ENCODE measurements around the gene SMCO4. TPM values are rescaled to one million over a fixed set of nuclear protein-coding genes. Genes with fewer than 3 reads are reported as not detected.
"Not testable (repeated sequence)": the region's sequence is repeated elsewhere in the genome, so short reads cannot be mapped to it uniquely, and the experiment has no call there.

The SMCO4 gene
- total RNA-seq, 4 donors from 2014 or later = 24.8 to 93.0 (median 40.2) TPM

- Histone ChIP-seq H3K27ac (no peak overlapping the region), H3K4me1 (peaks cover 0 to 9% (median 3%) of the 10 kb centered on the region in 4 donors), H3K4me3 (no peak overlapping the region), H3K27me3 (no peaks in the 10 kb centered on the region), H3K36me3 (no peaks in the 10 kb centered on the region), H3K9me3 (no peaks in the 10 kb centered on the region)
- DNase-seq = no peak
- TF ChIP-seq CTCF (IDR thresholded peaks at IDR 0.05) = no peak
These were observed 5.4 kb downstream of the SMCO4 start for GRCh38 chr11:93537767-93538261.

GRCh38 chr11:93537049-93537448 is 6.1 kb downstream of the SMCO4 start:
- no peak overlapping the region for H3K4me3 ChIP-seq

GRCh38 chr11:93536101-93536861 is 6.9 kb downstream of the SMCO4 start:
- TF ChIP-seq CTCF (IDR thresholded peaks at IDR 0.05) (peak in 1 of 6 experiments; percentile 3), POLR2A (IDR thresholded peaks at IDR 0.05) (no peak)
- peaks cover 0 to 4% (median 0%) of the 10 kb centered on the region in 4 donors for H3K4me1 ChIP-seq
- H3K27me3 ChIP-seq = no peaks in the 10 kb centered on the region
- no peak overlapping the region for H3K27ac ChIP-seq
- no peak overlapping the region for H3K4me3 ChIP-seq
- no peaks in the 10 kb centered on the region for H3K9me3 ChIP-seq
- DNase-seq = no peak
- H3K36me3 ChIP-seq = no peaks in the 10 kb centered on the region

More at GRCh38 chr11:93537049-93537448, 6.1 kb downstream of the SMCO4 start:
- no peak overlapping the region for H3K27ac ChIP-seq
- no peak for DNase-seq
- TF ChIP-seq CTCF (IDR thresholded peaks at IDR 0.05) (no peak), POLR2A (IDR thresholded peaks at IDR 0.05) (no peak)
- H3K27me3 ChIP-seq = no peaks in the 10 kb centered on the region
- no peaks in the 10 kb centered on the region for H3K36me3 ChIP-seq
- peaks cover 0 to 7% (median 3%) of the 10 kb centered on the region in 4 donors for H3K4me1 ChIP-seq
- no peaks in the 10 kb centered on the region for H3K9me3 ChIP-seq

GRCh38 chr11:93535578-93535977 is 7.6 kb downstream of the SMCO4 start:
- H3K4me3 ChIP-seq, H3K4me1 ChIP-seq, H3K27ac ChIP-seq, H3K27me3 ChIP-seq, DNase-seq, H3K36me3 ChIP-seq, H3K9me3 ChIP-seq: not testable (repeated sequence)

GRCh38 chr11:93532806-93533205 is 10.4 kb downstream of the SMCO4 start:
- Histone ChIP-seq H3K4me1 (peaks cover 0 to 25% (median 0%) of the 10 kb centered on the region in 4 donors), H3K27ac (no peak overlapping the region)
- TF ChIP-seq CTCF (IDR thresholded peaks at IDR 0.05) = no peak
- TF ChIP-seq POLR2A (IDR thresholded peaks at IDR 0.05) = no peak

GRCh38 chr11:93532281-93532789 is 10.9 kb downstream of the SMCO4 start:
- H3K36me3 ChIP-seq = no peaks in the 10 kb centered on the region
- no peaks in the 10 kb centered on the region for H3K9me3 ChIP-seq
- H3K27ac ChIP-seq = no peak overlapping the region
- no peaks in the 10 kb centered on the region for H3K27me3 ChIP-seq
- no peak overlapping the region for H3K4me3 ChIP-seq
- DNase-seq = no peak
- TF ChIP-seq CTCF (IDR thresholded peaks at IDR 0.05) (no peak), POLR2A (IDR thresholded peaks at IDR 0.05) (no peak)
- peaks cover 0 to 25% (median 0%) of the 10 kb centered on the region in 4 donors for H3K4me1 ChIP-seq

More at GRCh38 chr11:93532806-93533205, 10.4 kb downstream of the SMCO4 start:
- H3K9me3 ChIP-seq = no peaks in the 10 kb centered on the region
- no peak overlapping the region for H3K4me3 ChIP-seq
- no peaks in the 10 kb centered on the region for H3K36me3 ChIP-seq
- no peaks in the 10 kb centered on the region for H3K27me3 ChIP-seq
- no peak for DNase-seq

Measured in Peyer's patch (tissue), 4 donors.